HG02840 (cell line): Measurements from ENCODE around the gene HSPB1.
"Not testable (repeated sequence)": the region's sequence is repeated elsewhere in the genome, so short reads cannot be mapped to it uniquely, and the experiment has no call there.

Experiments used
- ATAC-seq: cut with Tn5 transposase; IDR thresholded peaks from one replicate; pipeline ENCODE4 v1.9.1; 2021; ENCODE audit warnings: mild to moderate bottlenecking, moderate library complexity, moderate number of reproducible peaks; ENCODE audit not compliant: unreplicated experiment, low FRiP score

The HSPB1 gene

GRCh38 chr7:76329479-76329878, 27.0 kb downstream of the HSPB1 start:
- no peak for ATAC-seq

- ATAC-seq, result no peak
These were observed 27.8 kb downstream of the HSPB1 start for GRCh38 chr7:76330261-76330660.

- ATAC-seq, result no peak
These were observed 28.2 kb downstream of the HSPB1 start for GRCh38 chr7:76330673-76331072.

GRCh38 chr7:76332078-76332477, 29.6 kb downstream of the HSPB1 start:
- ATAC-seq, result no peak

- no peak for ATAC-seq
These were observed 31.1 kb downstream of the HSPB1 start for GRCh38 chr7:76333511-76334101.

- ATAC-seq, result no peak
These were observed 32.0 kb downstream of the HSPB1 start for GRCh38 chr7:76334320-76334967.

GRCh38 chr7:76335417-76335816, 32.9 kb downstream of the HSPB1 start:
- ATAC-seq, result not testable (repeated sequence)

GRCh38 chr7:76336094-76336493, 33.6 kb downstream of the HSPB1 start:
- ATAC-seq, result no peak

GRCh38 chr7:76337147-76337546, 34.7 kb downstream of the HSPB1 start:
- no peak for ATAC-seq

GRCh38 chr7:76338298-76339084, 36.0 kb downstream of the HSPB1 start:
- ATAC-seq, result no peak

- no peak for ATAC-seq
These were observed 38.2 kb downstream of the HSPB1 start for GRCh38 chr7:76340617-76341131.

GRCh38 chr7:76342222-76342621, 39.7 kb downstream of the HSPB1 start:
- no peak for ATAC-seq

- ATAC-seq, result no peak
These were observed 40.9 kb downstream of the HSPB1 start for GRCh38 chr7:76343294-76343930.

GRCh38 chr7:76343931-76344321, 41.5 kb downstream of the HSPB1 start:
- ATAC-seq, result no peak

- no peak for ATAC-seq
These were observed 43.6 kb downstream of the HSPB1 start for GRCh38 chr7:76346097-76346496.

GRCh38 chr7:76346778-76347177, 44.3 kb downstream of the HSPB1 start:
- ATAC-seq, result no peak

GRCh38 chr7:76347710-76348109, 45.2 kb downstream of the HSPB1 start:
- ATAC-seq, result no peak

- no peak for ATAC-seq
These were observed 46.9 kb downstream of the HSPB1 start for GRCh38 chr7:76349313-76349885.

GRCh38 chr7:76351372-76351771, 48.9 kb downstream of the HSPB1 start:
- no peak for ATAC-seq

GRCh38 chr7:76352193-76352592, 49.7 kb downstream of the HSPB1 start:
- no peak for ATAC-seq

GRCh38 chr7:76353744-76354143, 51.3 kb downstream of the HSPB1 start:
- ATAC-seq, result no peak
